Measurements from ENCODE around the gene EOMES.
A peak's percentile ranks its signal among the peaks of the same experiment; 100 is the strongest.

The EOMES gene

GRCh38 chr3:27671101-27671500 lies 51.0 kb downstream of the EOMES start:
- ATAC-seq (ENCODE audit: insufficient read depth, low read depth): no peak
- Histone ChIP-seq H3K36me3 (ENCODE audit: insufficient read depth, low read length) (no peaks in the 10 kb centered on the region), H4K20me1 (ENCODE audit: insufficient read depth, low read length) (no peaks in the 10 kb centered on the region), H3K27ac (ENCODE audit: low read length) (no peak overlapping the region), H3K4me1 (ENCODE audit: insufficient read depth, low read length) (peaks cover 7% of the 10 kb centered on the region), H3K9me3 (ENCODE audit: insufficient read depth, low read length, severe bottlenecking) (no peaks in the 10 kb centered on the region), H3K4me3 (ENCODE audit: low read depth in 1 of 2, low read length in 2 of 2) (no peak overlapping the region), H2AFZ (ENCODE audit: low read depth, low read length) (no peak overlapping the region), H3K27me3 (ENCODE audit: insufficient read depth, low read length, poor library complexity) (no peaks in the 10 kb centered on the region), H3K4me2 (ENCODE audit: insufficient read depth, low read length) (no peak overlapping the region), H3K9ac (ENCODE audit: low read depth, low read length) (no peak overlapping the region), H3K79me2 (ENCODE audit: insufficient read depth, low read length) (no peaks in the 10 kb centered on the region)
- TF ChIP-seq EZH2 (IDR thresholded peaks at IDR 0.05; ENCODE audit: borderline replicate concordance, low read depth, low read length, severe bottlenecking): no peak
- TF ChIP-seq, protein P1, sequence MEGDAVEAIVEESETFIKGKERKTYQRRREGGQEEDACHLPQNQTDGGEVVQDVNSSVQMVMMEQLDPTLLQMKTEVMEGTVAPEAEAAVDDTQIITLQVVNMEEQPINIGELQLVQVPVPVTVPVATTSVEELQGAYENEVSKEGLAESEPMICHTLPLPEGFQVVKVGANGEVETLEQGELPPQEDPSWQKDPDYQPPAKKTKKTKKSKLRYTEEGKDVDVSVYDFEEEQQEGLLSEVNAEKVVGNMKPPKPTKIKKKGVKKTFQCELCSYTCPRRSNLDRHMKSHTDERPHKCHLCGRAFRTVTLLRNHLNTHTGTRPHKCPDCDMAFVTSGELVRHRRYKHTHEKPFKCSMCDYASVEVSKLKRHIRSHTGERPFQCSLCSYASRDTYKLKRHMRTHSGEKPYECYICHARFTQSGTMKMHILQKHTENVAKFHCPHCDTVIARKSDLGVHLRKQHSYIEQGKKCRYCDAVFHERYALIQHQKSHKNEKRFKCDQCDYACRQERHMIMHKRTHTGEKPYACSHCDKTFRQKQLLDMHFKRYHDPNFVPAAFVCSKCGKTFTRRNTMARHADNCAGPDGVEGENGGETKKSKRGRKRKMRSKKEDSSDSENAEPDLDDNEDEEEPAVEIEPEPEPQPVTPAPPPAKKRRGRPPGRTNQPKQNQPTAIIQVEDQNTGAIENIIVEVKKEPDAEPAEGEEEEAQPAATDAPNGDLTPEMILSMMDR (IDR thresholded peaks at IDR 0.05; ENCODE audit: borderline replicate concordance, extremely low read depth, low read length, poor library complexity, severe bottlenecking): no peak
- no peak for DNase-seq

DNA sequence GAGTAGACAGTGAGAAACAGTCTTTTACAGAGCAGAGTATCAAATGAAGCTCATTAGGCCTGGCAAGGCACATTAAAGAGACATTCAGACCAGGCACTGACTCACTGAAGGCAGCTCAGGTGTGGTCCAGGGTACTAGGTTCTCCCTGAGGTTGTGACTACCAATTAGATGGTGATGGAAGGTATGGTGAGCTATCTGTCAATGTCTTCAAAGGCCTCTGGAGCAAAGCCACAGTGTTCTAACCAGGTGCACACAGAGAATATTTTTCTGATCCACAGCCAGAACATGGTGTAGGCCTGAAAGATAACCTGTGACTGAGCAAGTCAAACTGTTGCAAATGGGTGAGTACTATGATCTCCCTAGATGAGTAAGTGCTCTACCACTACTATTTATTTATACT lies 51.5 kb downstream of the EOMES start:
- no peaks in the 10 kb centered on the region for H3K9me3 ChIP-seq (ENCODE audit: insufficient read depth, low read length, severe bottlenecking)
- ATAC-seq (ENCODE audit: insufficient read depth, low read depth): 0 out of 3 replicates have a peak, but pooled peaks have one; percentile 17
- no peak for DNase-seq
- TF ChIP-seq, protein P1 (IDR thresholded peaks at IDR 0.05; ENCODE audit: borderline replicate concordance, extremely low read depth, low read length, poor library complexity, severe bottlenecking): no peak
- TF ChIP-seq EZH2 (IDR thresholded peaks at IDR 0.05; ENCODE audit: borderline replicate concordance, low read depth, low read length, severe bottlenecking): no peak
- no peak overlapping the region for H3K9ac ChIP-seq (ENCODE audit: low read depth, low read length)
- no peak overlapping the region for H2AFZ ChIP-seq (ENCODE audit: low read depth, low read length)
- no peak overlapping the region for H3K27ac ChIP-seq (ENCODE audit: low read length)
- H3K36me3 ChIP-seq (ENCODE audit: insufficient read depth, low read length): no peaks in the 10 kb centered on the region
- no peaks in the 10 kb centered on the region for H3K27me3 ChIP-seq (ENCODE audit: insufficient read depth, low read length, poor library complexity)
- peaks cover 11% of the 10 kb centered on the region for H3K4me1 ChIP-seq (ENCODE audit: insufficient read depth, low read length)
- H3K4me3 ChIP-seq (ENCODE audit: low read depth in 1 of 2, low read length in 2 of 2): no peak overlapping the region
- H3K4me2 ChIP-seq (ENCODE audit: insufficient read depth, low read length): no peak overlapping the region
- no peaks in the 10 kb centered on the region for H4K20me1 ChIP-seq (ENCODE audit: insufficient read depth, low read length)
- H3K79me2 ChIP-seq (ENCODE audit: insufficient read depth, low read length): no peaks in the 10 kb centered on the region

GRCh38 chr3:27669591-27669990 lies 52.5 kb downstream of the EOMES start:
- no peak overlapping the region for H3K9ac ChIP-seq (ENCODE audit: low read depth, low read length)
- ATAC-seq (ENCODE audit: insufficient read depth, low read depth): peak; percentile 14; the same call in 1 of the 3 replicates

More at GRCh38 chr3:27669591-27669990, 52.5 kb downstream of the EOMES start:
- DNase-seq: no peak
- Histone ChIP-seq H4K20me1 (ENCODE audit: insufficient read depth, low read length) (no peaks in the 10 kb centered on the region), H3K27me3 (ENCODE audit: insufficient read depth, low read length, poor library complexity) (no peaks in the 10 kb centered on the region), H3K36me3 (ENCODE audit: insufficient read depth, low read length) (no peaks in the 10 kb centered on the region), H3K27ac (ENCODE audit: low read length) (no peak overlapping the region), H3K9me3 (ENCODE audit: insufficient read depth, low read length, severe bottlenecking) (no peaks in the 10 kb centered on the region), H3K4me2 (ENCODE audit: insufficient read depth, low read length) (no peak overlapping the region), H3K4me3 (ENCODE audit: low read depth in 1 of 2, low read length in 2 of 2) (no peak overlapping the region), H3K79me2 (ENCODE audit: insufficient read depth, low read length) (no peaks in the 10 kb centered on the region), H2AFZ (ENCODE audit: low read depth, low read length) (no peak overlapping the region), H3K4me1 (ENCODE audit: insufficient read depth, low read length) (peaks cover 11% of the 10 kb centered on the region)
- no peak for TF ChIP-seq EZH2 (IDR thresholded peaks at IDR 0.05; ENCODE audit: borderline replicate concordance, low read depth, low read length, severe bottlenecking)
- TF ChIP-seq, protein P1 (IDR thresholded peaks at IDR 0.05; ENCODE audit: borderline replicate concordance, extremely low read depth, low read length, poor library complexity, severe bottlenecking): no peak

Measured in DND-41 (cell line).